HepG2 (cell line): ENCODE measurements around the gene GPR119. TPM values are rescaled to one million over a fixed set of nuclear protein-coding genes. Genes with fewer than 3 reads are reported as not detected.
A peak's percentile ranks its signal among the peaks of the same experiment; 100 is the strongest.

Experiments
- KDM2A ChIP-seq: sonication (generic); formaldehyde crosslinking; IDR thresholded peaks from 2 replicates; pipeline ENCODE4 v1.4.0; 2020; ENCODE audit warnings: low read depth, missing genetic modification reagents, borderline replicate concordance
- KIAA2018 ChIP-seq: sonication (generic); formaldehyde crosslinking; IDR thresholded peaks from 2 replicates; pipeline ENCODE4 v1.5.0; 2020; ENCODE audit warnings: mild to moderate bottlenecking, missing genetic modification reagents, borderline replicate concordance
- MAFG ChIP-seq: sonication (generic); formaldehyde crosslinking; IDR thresholded peaks from 2 replicates; pipeline ENCODE4 v1.5.1; 2020; ENCODE audit warnings: mild to moderate bottlenecking, missing genetic modification reagents
- MTA1 ChIP-seq: sonication (generic); formaldehyde crosslinking; IDR thresholded peaks from 2 replicates; pipeline ENCODE4 v1.4.0; 2020; ENCODE audit warnings: missing genetic modification reagents, mild to moderate bottlenecking, borderline replicate concordance
- NONO ChIP-seq, 2 experiments: fragments of 450-650 bp in 1 of 2; sonication (generic) in 1 of 2; formaldehyde crosslinking in 1 of 2; IDR thresholded peaks in 1 of 2; conservative IDR thresholded peaks in 1 of 2; 2 replicates each; pipeline versions ENCODE4 v1.6.1 to v1.8.0; 2017 to 2022; ENCODE audit warnings: mild to moderate bottlenecking in 1 of 2, missing genetic modification reagents in 1 of 2, moderate library complexity in 1 of 2
- RBFOX2 ChIP-seq: fragments of 200-400 bp; formaldehyde crosslinking; IDR thresholded peaks from 2 replicates; pipeline ENCODE4 v1.6.1; 2017; ENCODE audit warnings: low read depth, mild to moderate bottlenecking, low read length
- RORA ChIP-seq: sonication (generic); formaldehyde crosslinking; IDR thresholded peaks from 2 replicates; pipeline ENCODE4 v1.5.0; 2020; ENCODE audit warnings: mild to moderate bottlenecking, missing genetic modification reagents, moderate library complexity
- RXRA ChIP-seq: sonication (generic); formaldehyde crosslinking; IDR thresholded peaks from 2 replicates; pipeline ENCODE4 v1.5.1; 2020; ENCODE audit warnings: missing genetic modification reagents
- SALL1 ChIP-seq: sonication (generic); formaldehyde crosslinking; IDR thresholded peaks from 2 replicates; pipeline ENCODE4 v1.8.0; 2022; ENCODE audit warnings: mild to moderate bottlenecking, missing genetic modification reagents
- TFAP4 ChIP-seq: sonication (generic); IDR thresholded peaks from 2 replicates; pipeline ENCODE4 v1.6.1; 2016; ENCODE audit warnings: low read depth, borderline replicate concordance
- ZKSCAN1 ChIP-seq: fragments of 150-350 bp; IDR thresholded peaks from 2 replicates; pipeline ENCODE4 v1.6.1; 2014; ENCODE audit warnings: low read length
- ZNF10 ChIP-seq: sonication (generic); formaldehyde crosslinking; IDR thresholded peaks from 2 replicates; pipeline ENCODE4 v1.4.0; 2020; ENCODE audit warnings: mild to moderate bottlenecking, low read depth, missing genetic modification reagents, borderline replicate concordance
- ZNF30 ChIP-seq: sonication (generic); formaldehyde crosslinking; IDR thresholded peaks from 2 replicates; pipeline ENCODE4 v1.5.0; 2020; ENCODE audit warnings: mild to moderate bottlenecking, missing genetic modification reagents
- ZNF432 ChIP-seq: sonication (generic); formaldehyde crosslinking; IDR thresholded peaks from 2 replicates; pipeline ENCODE4 v1.5.0; 2020; ENCODE audit warnings: missing genetic modification reagents, mild to moderate bottlenecking, borderline replicate concordance
- ZNF513 ChIP-seq: sonication (generic); formaldehyde crosslinking; conservative IDR thresholded peaks from 2 replicates; pipeline ENCODE4 v1.5.0; 2020; ENCODE audit warnings: missing genetic modification reagents
- ZNF747 ChIP-seq: sonication (generic); formaldehyde crosslinking; IDR thresholded peaks from 2 replicates; pipeline ENCODE4 v1.8.1; 2023; ENCODE audit warnings: missing genetic modification reagents, mild to moderate bottlenecking, borderline replicate concordance
- ZNF75D ChIP-seq: sonication (generic); formaldehyde crosslinking; IDR thresholded peaks from 2 replicates; pipeline ENCODE4 v1.8.1; 2023; ENCODE audit warnings: missing genetic modification reagents, mild to moderate bottlenecking, borderline replicate concordance
- ZNF841 ChIP-seq: sonication (generic); formaldehyde crosslinking; IDR thresholded peaks from 2 replicates; pipeline ENCODE4 v1.8.1; 2023; ENCODE audit warnings: missing genetic modification reagents, borderline replicate concordance
- ZSCAN22 ChIP-seq: sonication (generic); formaldehyde crosslinking; IDR thresholded peaks from 2 replicates; pipeline ENCODE4 v1.4.0; 2020; ENCODE audit warnings: mild to moderate bottlenecking, missing genetic modification reagents
- polyA plus RNA-seq, 8 experiments: library from polyadenylated mRNA; depleted of rRNA in 3 of 8; stranded (reverse) in 7 of 8; unstranded in 1 of 8; fragments of >200 nt; fragmentation: Illumina TruSeq in 4 of 8; extraction: Trizol in 4 of 8; gene quantifications; 2 replicates each; pipeline versions ENCODE4 v1.2.1 to v1.2.3, GENCODE V29; 2011 to 2016; ENCODE audit warnings: low read depth in 4 of 8, missing spikeins in 1 of 8, mixed read lengths in 1 of 8; ENCODE audit not compliant: insufficient read depth in 1 of 8
- total RNA-seq, 5 experiments: library from RNA; depleted of rRNA; stranded (reverse); fragments of >200 nt; fragmentation: Illumina TruSeq; extraction: Trizol; gene quantifications; 2 replicates each; pipeline ENCODE4 v1.2.3, GENCODE V29; 2016; ENCODE audit warnings: low read depth in 1 of 5

GPR119 gene
- total and polyA plus RNA-seq, 2 of the 13 experiments (the other 11 are each of a cell fraction or from before 2014, with no cell fraction given), result 2.6 to 5.5 TPM

GRCh38 chrX:130339408-130340222 is 45.9 kb downstream of the GPR119 start, which contains the start of gene SLC25A14 (continued):
- TF ChIP-seq ZNF513 (CRISPR knock-in tag) (no peak), RORA (CRISPR knock-in tag) (no peak), KIAA2018 (CRISPR knock-in tag) (no peak), ZNF10 (CRISPR knock-in tag) (no peak), KDM2A (CRISPR knock-in tag) (no peak), ZNF75D (no peak), NONO (IDR thresholded peaks at IDR 0.05) (no peak), NONO (CRISPR knock-in tag; conservative IDR thresholded peaks at IDR 0.05) (no peak), ZSCAN22 (no peak), ZNF747 (no peak), ZNF432 (CRISPR knock-in tag) (no peak), ZKSCAN1 (no peak), ZNF30 (CRISPR knock-in tag) (no peak), TFAP4 (no peak), RXRA (CRISPR knock-in tag) (no peak), MTA1 (no peak), SALL1 (peak; percentile 44; the same call in 1 of the 2 replicates), ZNF841 (CRISPR knock-in tag) (no peak), MAFG (CRISPR knock-in tag) (no peak), RBFOX2 (peak; percentile 71)
